RPMI7951 (cell line): ENCODE results near the gene MT1M. TPM values are rescaled to one million over a fixed set of nuclear protein-coding genes. Genes with fewer than 3 reads are reported as not detected.
A peak's percentile ranks its signal among the peaks of the same experiment; 100 is the strongest.

Source experiments
- DNase-seq: peaks from one replicate; pipeline ENCODE4 v3.0.0-alpha.2; 2012; ENCODE audit warnings: low read depth
- total RNA-seq: library from RNA; depleted of rRNA; stranded (reverse); fragments of >200 nt; shearing (Covaris generic); gene quantifications from 2 replicates; pipeline ENCODE4 v1.2.3, GENCODE V29; 2014

Gene MT1M
- total RNA-seq, 1 experiment from 2014 or later: 2.3 TPM

GRCh38 chr16:56628486-56629350, 3.7 kb upstream of the MT1M start:
- DNase-seq: peak; percentile 39

GRCh38 chr16:56629531-56629930, 2.9 kb upstream of the MT1M start:
- no peak for DNase-seq

GRCh38 chr16:56630134-56630533, 2.3 kb upstream of the MT1M start:
- no peak for DNase-seq

GRCh38 chr16:56631197-56631596, 1.3 kb upstream of the MT1M start:
- no peak for DNase-seq

GRCh38 chr16:56631832-56632155, 665 bp upstream of the MT1M start:
- no peak for DNase-seq

- no peak for DNase-seq
These were observed 448 bp downstream of the MT1M start for GRCh38 chr16:56632848-56633365.

- no peak for DNase-seq
These were observed 1.1 kb downstream of the MT1M start for GRCh38 chr16:56633535-56633934.

GRCh38 chr16:56634715-56635440, 2.4 kb downstream of the MT1M start:
- DNase-seq: no peak

- no peak for DNase-seq
These were observed 3.0 kb downstream of the MT1M start for GRCh38 chr16:56635441-56635967.

GRCh38 chr16:56636616-56637413, 4.4 kb downstream of the MT1M start:
- DNase-seq: no peak

GRCh38 chr16:56637814-56638750, 5.6 kb downstream of the MT1M start, which contains the start of gene MT1A:
Gene MT1A (plus strand): TSS chr16:56638666. CDS start chr16:56638739, 73 bp downstream.
- DNase-seq: peak; percentile 23

GRCh38 chr16:56639045-56639444, 6.6 kb downstream of the MT1M start:
- DNase-seq: no peak

GRCh38 chr16:56640076-56640475, 7.6 kb downstream of the MT1M start:
- DNase-seq: no peak

- no peak for DNase-seq
These were observed 8.7 kb downstream of the MT1M start for GRCh38 chr16:56641166-56641565.

- no peak for DNase-seq
These were observed 10.8 kb downstream of the MT1M start for GRCh38 chr16:56643080-56643778.

GRCh38 chr16:56643833-56644232, 11.4 kb downstream of the MT1M start:
- no peak for DNase-seq

GRCh38 chr16:56645311-56645710, 12.9 kb downstream of the MT1M start:
- DNase-seq: no peak

- DNase-seq: no peak
These were observed 13.4 kb downstream of the MT1M start for GRCh38 chr16:56645838-56646237.

GRCh38 chr16:56647641-56648431, 15.4 kb downstream of the MT1M start:
- DNase-seq: no peak
